Measurements from ENCODE around the gene ATP8A2.

The ATP8A2 gene

GRCh38 chr13:25632166-25632888 is 260.6 kb downstream of the ATP8A2 start:
- TF ChIP-seq CTCF (IDR thresholded peaks at IDR 0.05; ENCODE audit: low read depth, low read length, missing control alignments) = no peak
- H3K4me3 ChIP-seq (replicated peaks; ENCODE audit: low read depth, low read length) = no peak overlapping the region
- DNase-seq (ENCODE audit: extremely low read depth, low read depth) = no peak

DNA sequence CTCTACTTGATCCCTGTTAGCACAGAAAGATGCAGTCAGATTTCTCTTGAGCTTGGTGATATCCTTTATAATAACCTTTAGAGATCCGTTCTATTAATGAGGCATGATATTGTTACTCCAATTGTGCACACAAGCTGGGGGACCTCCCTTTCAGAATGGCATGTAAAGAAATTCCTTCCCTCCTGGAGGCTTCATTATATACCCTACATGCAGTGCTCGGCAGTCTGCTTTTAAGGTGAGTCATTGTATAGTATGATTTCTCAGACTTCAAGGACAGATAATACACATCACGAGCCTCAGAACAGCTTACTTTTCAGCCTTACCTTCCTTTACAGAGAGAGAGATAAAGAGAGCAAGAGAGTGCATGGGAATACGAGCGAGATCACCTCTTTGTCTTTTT is 261.3 kb downstream of the ATP8A2 start:
- no peak for DNase-seq (ENCODE audit: extremely low read depth, low read depth)
- H3K4me3 ChIP-seq (replicated peaks; ENCODE audit: low read depth, low read length) = no peak overlapping the region
- TF ChIP-seq CTCF (IDR thresholded peaks at IDR 0.05; ENCODE audit: low read depth, low read length, missing control alignments) = no peak

- no peak overlapping the region for H3K4me3 ChIP-seq (replicated peaks; ENCODE audit: low read depth, low read length)
- no peak for DNase-seq (ENCODE audit: extremely low read depth, low read depth)
- no peak for TF ChIP-seq CTCF (IDR thresholded peaks at IDR 0.05; ENCODE audit: low read depth, low read length, missing control alignments)
Measured at GRCh38 chr13:25645681-25646080, 273.9 kb downstream of the ATP8A2 start.

GRCh38 chr13:25649001-25649633 is 277.3 kb downstream of the ATP8A2 start:
- no peak for DNase-seq (ENCODE audit: extremely low read depth, low read depth)
- no peak for TF ChIP-seq CTCF (IDR thresholded peaks at IDR 0.05; ENCODE audit: low read depth, low read length, missing control alignments)
- H3K4me3 ChIP-seq (replicated peaks; ENCODE audit: low read depth, low read length) = no peak overlapping the region

- H3K4me3 ChIP-seq (replicated peaks; ENCODE audit: low read depth, low read length) = no peak overlapping the region
- TF ChIP-seq CTCF (IDR thresholded peaks at IDR 0.05; ENCODE audit: low read depth, low read length, missing control alignments) = no peak
- DNase-seq (ENCODE audit: extremely low read depth, low read depth) = no peak
Measured at GRCh38 chr13:25652764-25653163, 281.0 kb downstream of the ATP8A2 start.

DNA sequence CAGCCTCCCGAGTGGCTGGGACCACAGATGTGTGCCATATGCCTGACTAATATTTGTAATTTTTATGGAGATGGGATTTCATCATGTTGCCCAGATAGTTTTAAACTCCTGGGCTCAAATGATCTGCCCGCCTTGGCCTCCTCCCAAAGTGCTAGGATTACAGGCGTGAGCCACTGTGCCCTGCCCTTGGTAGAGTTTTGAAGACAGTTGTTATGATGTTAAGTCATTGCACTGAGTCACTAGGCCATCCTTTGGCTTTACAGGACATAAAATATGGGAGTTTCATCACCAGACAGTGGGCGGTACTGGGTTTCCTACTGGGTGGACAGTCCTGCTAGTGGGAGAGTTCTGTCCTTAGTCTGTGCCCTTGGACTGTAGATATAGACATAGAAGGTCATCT is 282.5 kb downstream of the ATP8A2 start:
- no peak for DNase-seq (ENCODE audit: extremely low read depth, low read depth)
- TF ChIP-seq CTCF (IDR thresholded peaks at IDR 0.05; ENCODE audit: low read depth, low read length, missing control alignments) = no peak
- H3K4me3 ChIP-seq (replicated peaks; ENCODE audit: low read depth, low read length) = no peak overlapping the region

Measured in HFF-Myc (cell line).